NCI-H524 treated with DMSO at 0.1 percent for 48 hours (cell line): ENCODE measurements around the gene NSD2.
"Not testable (repeated sequence)": the region's sequence is repeated elsewhere in the genome, so short reads cannot be mapped to it uniquely, and the experiment has no call there.

Source experiments
- DNase-seq: peaks from one replicate; lab custom pipeline; 2025; lab: John Stamatoyannopoulos, UW

The NSD2 gene

GRCh38 chr4:1899149-1900086, 28.2 kb downstream of the NSD2 start:
- DNase-seq, result peak; percentile 19

GRCh38 chr4:1900087-1900433, 28.9 kb downstream of the NSD2 start:
- DNase-seq, result no peak

- DNase-seq, result no peak
Observed at GRCh38 chr4:1900624-1901023, 29.4 kb downstream of the NSD2 start.

GRCh38 chr4:1901127-1901526, 29.9 kb downstream of the NSD2 start:
- no peak for DNase-seq

- DNase-seq, result no peak
Observed at GRCh38 chr4:1902243-1902642, 31.1 kb downstream of the NSD2 start.

- DNase-seq, result no peak
Observed at GRCh38 chr4:1903035-1903434, 31.8 kb downstream of the NSD2 start.

DNA sequence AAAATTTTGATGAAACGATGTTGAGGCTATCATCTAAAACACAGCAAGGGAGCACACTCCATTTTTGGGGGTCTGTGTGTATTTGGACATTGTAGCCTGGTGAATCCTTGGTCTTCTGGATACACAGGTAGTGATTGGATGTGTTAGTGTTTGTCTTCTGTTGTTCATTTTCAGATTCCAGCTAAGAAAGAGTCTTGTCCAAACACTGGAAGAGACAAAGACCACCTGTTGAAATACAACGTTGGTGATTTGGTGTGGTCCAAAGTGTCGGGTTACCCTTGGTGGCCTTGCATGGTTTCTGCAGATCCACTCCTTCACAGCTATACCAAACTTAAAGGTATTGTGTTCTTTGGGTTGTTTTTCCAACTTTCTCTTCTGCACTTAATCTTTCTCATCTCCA, 32.8 kb downstream of the NSD2 start:
- no peak for DNase-seq

DNA sequence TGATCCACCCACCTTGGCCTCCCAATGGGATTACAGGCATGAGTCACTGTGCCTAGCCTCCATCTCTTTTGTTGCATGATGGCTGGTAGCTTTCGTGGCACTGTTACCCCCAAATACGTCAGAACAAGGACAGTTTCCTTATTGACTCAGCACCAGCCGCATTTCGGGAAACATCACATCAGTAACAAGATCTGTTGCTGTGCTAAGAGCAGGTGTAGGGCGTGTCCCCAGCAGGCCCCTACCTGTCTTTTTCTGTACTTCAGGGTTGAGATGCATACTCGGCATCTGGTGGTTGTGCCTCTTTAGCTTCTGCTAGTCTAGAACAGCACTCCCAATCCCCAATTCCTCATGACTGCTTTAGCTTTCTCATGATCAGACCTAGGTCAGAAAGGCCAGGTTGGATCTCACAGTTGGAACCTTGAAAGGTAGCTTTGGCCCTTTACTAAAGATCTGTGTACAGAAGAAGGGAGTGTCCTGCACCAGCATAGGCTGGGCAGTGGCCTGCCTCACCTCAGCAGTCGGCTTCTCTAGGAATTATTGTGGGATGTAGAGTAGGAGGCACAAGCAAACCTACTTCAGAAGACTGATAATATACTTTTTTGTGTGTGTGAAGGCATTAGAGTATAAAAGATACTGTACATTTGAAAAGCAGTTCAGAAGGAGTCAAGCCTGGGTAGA, 36.8 kb downstream of the NSD2 start:
- no peak for DNase-seq

- DNase-seq, result not testable (repeated sequence)
Observed at GRCh38 chr4:1909696-1910095, 38.5 kb downstream of the NSD2 start.

DNA sequence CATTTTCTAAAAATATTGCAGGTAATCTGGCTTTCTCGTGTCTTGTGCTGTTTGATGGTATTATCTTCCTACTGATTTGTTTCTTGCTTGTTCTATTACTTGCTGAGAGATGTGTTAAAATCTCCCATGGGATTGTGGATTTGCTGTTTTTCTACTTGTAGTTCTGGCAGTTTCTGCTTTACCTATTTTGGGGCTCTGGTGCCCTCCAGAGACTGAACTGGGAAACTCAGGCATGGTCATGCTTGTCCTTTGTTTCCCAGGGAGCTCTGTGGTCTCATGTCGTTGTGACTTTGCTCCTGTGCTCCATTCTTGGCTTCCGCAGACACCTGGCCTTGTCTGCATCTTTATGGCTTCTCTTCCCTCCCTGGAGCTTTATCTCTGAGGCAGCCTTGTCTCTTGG, 39.5 kb downstream of the NSD2 start:
- no peak for DNase-seq

- not testable (repeated sequence) for DNase-seq
Observed at GRCh38 chr4:1911316-1911715, 40.1 kb downstream of the NSD2 start.

- DNase-seq, result no peak
Observed at GRCh38 chr4:1922821-1923220, 51.6 kb downstream of the NSD2 start.

DNA sequence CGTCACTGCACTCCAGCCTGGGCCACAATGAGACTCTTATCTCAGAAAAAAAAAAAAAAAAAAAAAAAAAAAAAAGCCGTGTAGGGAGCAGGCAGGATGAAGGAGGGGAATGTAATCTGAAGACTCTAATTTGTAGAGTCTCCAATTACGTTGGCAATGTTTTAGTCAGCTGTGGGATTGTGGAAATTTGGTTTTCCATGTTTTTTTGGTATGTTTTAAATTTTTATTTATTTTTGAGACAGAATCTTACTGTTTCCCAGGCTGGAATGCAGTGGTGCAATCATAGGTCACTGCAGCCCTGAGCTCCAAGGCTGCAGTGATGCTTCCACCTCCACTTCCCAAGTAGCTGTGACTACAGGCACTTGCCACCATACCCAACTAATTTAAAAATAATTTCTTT, 56.5 kb downstream of the NSD2 start:
- no peak for DNase-seq

GRCh38 chr4:1928356-1929239, 57.4 kb downstream of the NSD2 start:
- no peak for DNase-seq

DNA sequence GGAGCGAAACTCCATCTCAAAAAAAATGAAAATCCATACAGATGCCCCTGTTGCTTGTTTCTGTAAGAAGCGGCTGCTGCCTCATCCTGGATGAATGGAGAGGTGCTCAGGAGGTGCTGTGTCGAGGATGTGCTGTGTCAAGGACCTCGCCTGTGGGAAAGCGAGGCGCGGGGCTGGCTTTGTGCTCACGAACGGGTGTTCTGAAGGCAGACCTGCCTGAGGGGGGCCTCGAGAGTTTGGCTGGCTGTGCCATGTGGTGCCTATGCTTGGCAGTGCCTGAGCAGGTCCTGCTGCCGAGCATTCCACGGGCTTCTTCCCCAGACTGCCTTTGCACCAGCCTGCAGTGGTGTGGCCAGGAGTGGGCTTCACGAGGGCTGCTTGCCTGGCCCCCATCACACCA, 61.5 kb downstream of the NSD2 start:
- DNase-seq, result no peak

- no peak for DNase-seq
Observed at GRCh38 chr4:1933700-1934099, 62.5 kb downstream of the NSD2 start.

- no peak for DNase-seq
Observed at GRCh38 chr4:1937550-1937949, 66.4 kb downstream of the NSD2 start.

GRCh38 chr4:1938027-1938426, 66.8 kb downstream of the NSD2 start:
- DNase-seq, result no peak

DNA sequence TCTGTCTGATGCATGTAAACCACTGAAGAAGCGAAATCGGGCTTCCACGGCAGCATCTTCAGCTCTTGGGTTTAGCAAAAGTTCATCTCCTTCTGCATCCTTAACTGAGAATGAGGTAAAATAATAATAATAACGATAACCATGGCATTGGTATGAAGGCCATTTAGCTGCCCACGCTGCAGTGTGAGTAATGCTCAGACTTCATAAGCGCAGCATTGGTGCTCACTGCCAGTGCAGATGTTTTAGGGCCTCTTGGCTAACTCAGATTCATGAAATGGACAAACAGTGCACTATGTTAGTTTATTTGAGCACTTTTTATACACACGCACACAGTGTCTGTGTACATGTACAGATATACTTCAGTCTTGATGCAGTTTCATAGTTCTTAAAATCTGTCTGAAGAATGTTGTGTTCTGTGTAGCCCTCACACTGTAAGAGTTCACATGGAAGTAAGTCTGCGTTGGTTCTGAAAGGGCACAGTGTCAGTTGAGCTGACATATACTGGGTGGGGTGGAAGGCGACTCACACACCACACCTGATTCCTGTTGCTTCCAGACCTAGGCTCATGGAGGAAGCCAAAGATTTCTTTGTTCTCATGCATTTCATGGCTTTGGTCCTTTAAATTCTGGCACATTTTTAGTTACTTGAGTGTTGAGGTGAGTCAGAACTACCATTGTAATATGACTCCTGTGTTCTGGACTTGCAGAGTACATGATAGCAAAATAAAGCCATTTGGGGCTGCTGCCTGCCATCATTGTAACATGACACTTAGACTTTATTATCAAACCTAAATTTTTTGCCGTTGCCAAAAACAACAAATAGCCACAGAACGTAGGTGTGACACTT, 68.7 kb downstream of the NSD2 start:
- DNase-seq, result no peak

DNA sequence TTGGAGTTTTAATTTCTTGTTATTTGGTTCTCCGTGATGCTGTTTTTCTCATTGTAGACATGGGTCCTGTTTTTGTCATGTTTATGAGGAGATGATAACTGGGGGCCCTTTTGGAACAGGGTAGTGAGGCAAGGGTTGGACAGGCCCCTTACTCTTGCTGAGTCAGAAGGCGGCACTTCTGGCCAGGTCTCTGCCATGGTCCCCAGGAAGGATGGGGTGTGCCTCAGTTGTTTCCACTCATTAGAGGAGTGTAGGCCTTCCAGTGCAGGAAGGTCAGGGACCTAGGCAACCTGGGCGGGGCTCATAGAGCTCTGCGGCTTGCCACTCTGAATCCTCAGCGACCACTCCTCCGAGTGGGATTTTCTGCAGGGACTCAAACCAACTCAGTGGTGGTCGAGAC, 69.4 kb downstream of the NSD2 start:
- no peak for DNase-seq

DNA sequence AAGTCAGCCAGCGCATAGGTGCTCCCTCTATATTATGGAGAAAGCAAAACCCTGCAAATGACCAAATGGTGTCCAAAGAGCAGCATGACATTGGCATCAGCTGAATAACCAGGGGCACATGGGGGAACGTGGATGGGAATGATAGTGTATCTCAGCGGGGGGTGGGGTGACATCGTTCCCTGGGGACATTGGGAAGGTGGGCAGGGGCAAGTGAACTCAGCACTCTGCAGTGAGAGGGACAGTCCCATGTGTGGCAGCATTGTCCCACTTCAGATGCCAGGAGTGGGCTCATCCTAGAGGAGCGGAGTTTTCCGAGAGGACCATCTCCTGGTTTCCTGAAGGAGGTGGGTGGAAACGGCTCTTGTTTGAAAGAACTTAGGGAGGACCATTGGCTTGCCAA, 72.7 kb downstream of the NSD2 start:
- no peak for DNase-seq
